ENCODE data around the gene CASP2.

Gene CASP2

DNA sequence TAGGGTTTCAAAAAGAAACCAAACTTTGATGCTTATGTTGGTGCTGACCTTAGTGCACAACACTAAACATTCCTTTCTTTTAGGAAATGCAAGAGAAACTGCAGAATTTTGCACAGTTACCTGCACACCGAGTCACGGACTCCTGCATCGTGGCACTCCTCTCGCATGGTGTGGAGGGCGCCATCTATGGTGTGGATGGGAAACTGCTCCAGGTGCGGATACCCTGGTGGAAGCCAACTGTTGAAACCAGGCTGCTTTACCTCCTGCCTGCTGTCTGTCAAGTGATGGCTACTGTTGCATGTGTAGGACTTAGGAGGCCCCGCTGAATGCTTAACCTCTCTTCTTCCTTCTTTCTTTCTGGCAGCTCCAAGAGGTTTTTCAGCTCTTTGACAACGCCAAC lies 11.7 kb downstream of the CASP2 start:
- DNase-seq, result peak; percentile 70

DNA sequence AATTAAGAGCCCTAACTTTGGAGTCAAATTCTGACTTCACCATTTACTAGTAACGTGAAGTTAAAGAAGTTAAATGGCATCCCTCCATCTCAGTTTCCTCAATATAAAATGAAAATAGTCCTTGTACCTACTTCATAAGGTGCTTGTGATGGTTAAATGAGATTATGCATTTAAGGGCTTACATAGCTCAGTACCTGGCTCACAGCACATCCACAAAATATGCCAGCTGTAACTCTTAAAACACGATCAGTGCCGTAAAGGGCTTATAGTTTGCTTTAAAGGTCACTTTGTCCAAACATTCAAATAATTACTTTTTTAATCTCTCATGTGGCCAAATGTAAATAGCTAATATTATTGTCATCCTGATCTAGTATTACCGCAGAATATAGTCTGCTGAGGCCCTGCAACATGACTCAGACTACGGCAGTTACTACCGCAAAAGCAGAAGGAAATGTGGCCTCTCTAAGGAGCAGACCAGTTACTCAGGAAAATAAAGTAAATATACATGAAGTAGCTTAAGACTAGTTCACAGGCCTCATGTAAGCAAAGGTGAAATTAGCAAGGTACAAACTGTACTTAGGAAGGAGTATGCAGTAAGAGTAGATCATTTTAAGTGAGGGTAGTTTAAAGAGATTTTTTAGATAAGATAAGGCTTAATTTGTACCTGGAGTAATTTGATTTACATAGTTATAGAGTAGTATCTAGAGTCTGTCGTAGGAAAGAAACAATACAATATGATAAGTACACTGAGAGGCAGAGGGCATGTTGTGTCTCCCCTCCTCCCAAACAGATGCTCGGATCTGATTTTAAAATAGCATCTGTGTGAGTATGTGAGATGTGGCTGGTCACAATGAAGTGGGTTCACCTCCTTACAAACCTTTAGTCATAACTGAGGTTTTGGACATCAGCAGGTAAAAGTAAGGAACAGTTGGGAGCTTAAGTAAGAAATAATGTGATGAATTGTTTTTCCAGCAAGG lies 13.1 kb downstream of the CASP2 start:
- no peak for DNase-seq

DNA sequence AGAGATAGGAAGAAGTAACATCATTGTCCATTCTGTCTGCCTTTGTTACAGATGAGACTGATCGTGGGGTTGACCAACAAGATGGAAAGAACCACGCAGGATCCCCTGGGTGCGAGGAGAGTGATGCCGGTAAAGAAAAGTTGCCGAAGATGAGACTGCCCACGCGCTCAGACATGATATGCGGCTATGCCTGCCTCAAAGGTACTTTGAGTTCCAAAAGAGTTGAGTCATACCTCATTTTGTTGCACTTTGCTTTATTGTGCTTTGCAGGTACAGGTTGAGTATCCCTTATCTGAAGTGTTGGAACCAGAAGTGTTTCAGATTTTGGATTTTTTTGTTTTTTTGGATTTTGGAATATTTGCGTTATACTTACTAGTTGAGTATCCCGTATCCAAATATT lies 15.6 kb downstream of the CASP2 start:
- DNase-seq, result no peak

DNA sequence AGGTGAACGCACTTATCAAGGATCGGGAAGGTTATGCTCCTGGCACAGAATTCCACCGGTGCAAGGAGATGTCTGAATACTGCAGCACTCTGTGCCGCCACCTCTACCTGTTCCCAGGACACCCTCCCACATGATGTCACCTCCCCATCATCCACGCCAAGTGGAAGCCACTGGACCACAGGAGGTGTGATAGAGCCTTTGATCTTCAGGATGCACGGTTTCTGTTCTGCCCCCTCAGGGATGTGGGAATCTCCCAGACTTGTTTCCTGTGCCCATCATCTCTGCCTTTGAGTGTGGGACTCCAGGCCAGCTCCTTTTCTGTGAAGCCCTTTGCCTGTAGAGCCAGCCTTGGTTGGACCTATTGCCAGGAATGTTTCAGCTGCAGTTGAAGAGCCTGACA lies 16.8 kb downstream of the CASP2 start:
- no peak for DNase-seq

DNA sequence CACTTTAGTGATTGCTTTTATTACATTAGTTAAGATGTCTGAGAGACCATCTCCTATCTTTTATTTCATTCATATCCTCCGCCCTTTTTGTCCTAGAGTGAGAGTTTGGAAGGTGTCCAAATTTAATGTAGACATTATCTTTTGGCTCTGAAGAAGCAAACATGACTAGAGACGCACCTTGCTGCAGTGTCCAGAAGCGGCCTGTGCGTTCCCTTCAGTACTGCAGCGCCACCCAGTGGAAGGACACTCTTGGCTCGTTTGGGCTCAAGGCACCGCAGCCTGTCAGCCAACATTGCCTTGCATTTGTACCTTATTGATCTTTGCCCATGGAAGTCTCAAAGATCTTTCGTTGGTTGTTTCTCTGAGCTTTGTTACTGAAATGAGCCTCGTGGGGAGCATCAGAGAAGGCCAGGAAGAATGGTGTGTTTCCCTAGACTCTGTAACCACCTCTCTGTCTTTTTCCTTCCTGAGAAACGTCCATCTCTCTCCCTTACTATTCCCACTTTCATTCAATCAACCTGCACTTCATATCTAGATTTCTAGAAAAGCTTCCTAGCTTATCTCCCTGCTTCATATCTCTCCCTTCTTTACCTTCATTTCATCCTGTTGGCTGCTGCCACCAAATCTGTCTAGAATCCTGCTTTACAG lies 17.4 kb downstream of the CASP2 start:
- DNase-seq, result peak; percentile 87

DNA sequence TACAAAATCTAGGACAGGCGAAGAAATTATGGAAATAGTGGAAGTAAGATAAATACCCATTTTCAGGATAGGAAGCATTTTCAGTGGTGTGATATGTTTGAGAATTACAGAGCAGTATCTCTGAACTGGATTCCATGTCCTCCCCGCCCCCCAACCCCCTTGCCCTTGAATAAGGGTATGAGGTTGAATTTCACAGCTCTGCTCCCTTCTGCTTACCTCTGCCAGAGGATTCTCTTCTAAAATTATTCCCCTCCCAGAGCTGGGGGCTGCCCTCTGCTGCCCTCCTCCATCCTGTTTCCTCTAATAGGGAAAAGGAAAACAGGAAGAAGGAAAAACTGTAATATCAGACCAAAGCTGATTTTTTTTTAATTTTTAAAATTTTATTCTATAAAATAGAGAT lies 20.5 kb downstream of the CASP2 start:
- no peak for DNase-seq

DNA sequence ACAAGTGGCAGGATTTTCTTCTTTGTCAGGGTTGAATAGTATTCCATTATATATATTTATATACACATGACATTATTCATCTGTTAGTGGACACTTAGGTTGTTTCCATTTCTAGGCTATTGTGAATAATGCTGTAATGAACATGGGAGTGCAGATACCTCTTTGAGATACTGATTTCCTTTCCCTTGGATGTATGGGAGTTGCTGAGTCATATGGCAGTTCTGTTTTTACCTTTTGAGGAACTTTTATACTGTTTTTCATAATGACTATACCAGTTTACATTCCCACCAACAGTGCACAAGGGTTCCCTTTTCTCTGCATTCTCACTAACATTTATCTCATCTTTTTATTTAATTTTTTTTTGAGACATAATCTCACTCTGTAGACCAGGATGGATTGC lies 26.0 kb downstream of the CASP2 start:
- no peak for DNase-seq

DNA sequence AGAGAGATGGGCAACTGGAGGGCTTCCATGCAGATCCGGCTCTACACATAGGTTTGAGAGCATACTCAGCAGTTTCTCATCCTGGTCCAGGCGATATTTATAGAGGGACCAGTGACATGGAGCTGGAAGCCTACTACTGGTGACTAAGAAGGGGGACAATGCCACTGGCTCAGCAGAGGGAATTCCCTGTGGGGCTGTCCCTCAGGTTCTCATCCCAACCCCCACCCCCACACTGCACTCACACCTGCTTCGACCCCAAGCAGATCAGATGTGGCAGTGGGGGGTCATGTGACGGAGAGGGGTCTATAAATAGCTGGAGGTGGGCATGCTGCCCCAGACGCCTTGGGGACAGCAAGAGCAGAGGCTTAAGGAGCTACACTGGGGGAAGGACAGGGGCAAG lies 27.6 kb downstream of the CASP2 start, which contains the start of gene CLCN1:
Gene CLCN1, plus strand, starts transcription at position 336 of the 400 bp plus-strand sequence. CDS start 102 bp downstream, outside the sequence.
- no peak for DNase-seq

DNA sequence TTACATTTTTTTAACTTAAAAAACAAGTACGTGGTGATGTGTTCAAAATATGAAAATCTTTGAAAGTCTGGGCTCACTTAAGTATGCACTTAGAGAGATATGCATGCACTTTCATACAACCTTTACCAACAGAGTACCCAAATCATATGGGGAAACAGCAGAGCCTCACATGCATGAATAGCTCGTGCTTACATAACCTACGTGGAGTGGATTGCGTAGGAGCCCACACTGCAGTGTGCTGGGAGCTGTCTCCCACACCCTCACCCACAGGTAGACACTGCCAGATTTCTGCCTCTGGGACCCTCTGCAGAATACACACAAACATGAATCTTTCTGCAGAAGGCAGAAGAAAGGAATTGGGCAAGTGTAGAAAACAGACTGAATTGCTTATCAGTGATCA lies 28.3 kb downstream of the CASP2 start:
- no peak for DNase-seq

DNA sequence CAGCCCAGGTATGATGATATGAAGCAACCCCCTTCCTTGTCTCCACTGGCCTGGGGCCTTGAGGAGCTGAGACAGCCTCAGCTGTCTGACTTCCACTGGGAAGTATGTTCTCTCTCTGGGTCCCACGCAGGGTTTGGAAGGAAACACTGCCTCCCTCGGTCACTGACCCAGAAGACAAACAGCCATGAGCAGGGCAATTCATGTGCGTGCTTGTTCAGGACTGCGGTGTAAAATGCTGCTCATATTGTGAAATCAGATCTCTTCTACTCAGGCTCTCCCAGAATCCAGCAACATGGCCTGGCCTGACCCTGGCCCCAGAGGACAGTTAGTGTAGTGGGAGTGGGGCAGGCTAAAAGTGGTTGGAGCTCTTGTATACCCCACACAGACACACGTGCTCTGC lies 30.5 kb downstream of the CASP2 start:
- DNase-seq, result no peak

DNA sequence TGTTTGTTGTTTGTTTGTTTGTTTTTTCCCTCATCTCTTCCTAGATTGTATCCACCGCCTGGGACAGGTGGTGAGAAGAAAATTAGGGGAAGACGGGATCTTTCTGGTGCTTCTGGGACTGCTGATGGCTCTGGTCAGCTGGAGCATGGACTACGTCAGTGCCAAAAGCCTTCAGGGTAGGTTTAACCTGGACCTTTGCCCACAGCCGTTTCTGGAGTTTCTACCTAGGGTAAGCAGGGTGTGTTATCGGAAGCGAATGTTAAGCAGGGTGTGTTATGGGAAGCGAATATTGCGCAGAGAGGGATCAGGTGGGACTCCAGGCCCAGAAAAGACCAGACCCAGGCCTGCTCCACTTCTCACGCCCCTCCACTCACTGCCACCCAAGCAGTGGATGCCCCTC lies 32.5 kb downstream of the CASP2 start:
- DNase-seq, result no peak

DNA sequence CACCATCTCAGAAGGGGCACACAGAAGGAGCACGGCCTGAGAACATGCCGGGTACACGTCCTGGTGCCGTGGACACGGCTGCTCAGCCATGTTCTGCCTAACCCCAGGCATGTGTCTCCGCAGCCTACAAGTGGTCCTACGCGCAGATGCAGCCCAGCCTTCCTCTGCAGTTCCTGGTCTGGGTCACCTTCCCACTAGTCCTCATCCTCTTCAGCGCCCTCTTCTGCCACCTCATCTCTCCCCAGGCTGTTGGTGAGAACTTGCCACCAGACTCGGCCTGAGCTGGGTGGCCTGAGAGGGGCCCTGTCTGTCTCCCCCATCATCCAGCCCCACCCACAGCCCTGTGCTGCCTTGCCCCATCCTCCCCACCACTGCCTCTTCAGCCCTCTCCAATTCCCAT lies 33.1 kb downstream of the CASP2 start:
- DNase-seq, result no peak

DNA sequence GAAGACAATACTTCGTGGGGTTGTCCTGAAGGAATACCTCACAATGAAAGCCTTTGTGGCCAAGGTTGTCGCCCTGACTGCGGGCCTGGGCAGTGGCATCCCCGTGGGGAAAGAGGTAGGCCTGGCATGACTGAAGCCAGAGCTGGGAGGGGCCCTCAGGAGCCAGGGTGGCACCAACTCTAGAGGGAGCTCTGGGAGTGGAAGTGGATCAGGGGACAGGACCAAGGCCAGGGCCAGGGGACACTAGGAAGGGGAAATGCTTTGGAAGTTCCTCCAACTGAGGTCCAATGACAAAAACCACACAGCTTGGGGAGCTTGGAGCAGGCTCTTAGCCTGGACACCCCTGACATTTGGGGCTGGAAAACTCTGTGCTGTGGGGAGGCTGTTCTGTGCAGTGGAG lies 33.6 kb downstream of the CASP2 start:
- no peak for DNase-seq

DNA sequence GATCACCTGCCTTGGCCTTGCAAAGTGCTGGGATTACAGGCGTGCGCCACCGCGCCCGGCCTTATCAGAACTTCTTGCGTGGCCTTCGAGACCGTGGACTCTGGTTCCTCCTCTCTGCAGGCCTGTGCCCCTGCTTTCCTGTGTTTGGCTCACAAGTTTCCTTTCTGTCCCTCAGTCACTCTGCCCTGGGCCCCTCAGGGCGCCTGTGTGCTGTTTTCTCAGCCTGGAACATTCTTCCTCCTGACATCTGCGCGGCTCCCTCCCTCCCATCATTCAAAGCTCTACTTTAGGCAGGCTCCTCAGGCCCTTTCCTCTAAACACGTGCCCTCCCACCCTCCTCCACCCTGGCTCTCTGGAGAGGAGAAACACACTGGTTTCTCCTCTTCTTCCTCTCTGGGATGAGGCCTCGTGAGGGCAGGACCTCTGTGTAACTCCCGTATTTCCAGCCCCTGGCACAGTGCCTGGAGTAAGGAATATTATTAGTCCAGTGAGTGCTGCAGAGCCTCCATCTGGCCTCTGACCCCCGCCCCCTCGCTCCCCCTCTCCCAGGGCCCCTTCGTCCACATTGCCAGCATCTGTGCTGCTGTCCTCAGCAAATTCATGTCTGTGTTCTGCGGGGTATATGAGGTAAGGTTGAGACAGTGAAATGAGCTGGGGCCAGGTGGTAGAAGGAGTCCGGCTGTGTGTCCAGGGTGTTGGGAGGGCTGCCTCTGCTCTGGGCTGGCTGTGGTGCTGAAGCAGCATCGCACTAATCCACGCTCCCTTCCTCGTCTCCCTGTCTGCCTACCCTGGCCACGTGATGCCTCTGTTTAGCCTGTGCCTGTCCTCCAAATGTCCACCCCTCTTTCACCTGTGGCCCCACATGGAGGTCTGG lies 34.8 kb downstream of the CASP2 start:
- DNase-seq, result no peak

DNA sequence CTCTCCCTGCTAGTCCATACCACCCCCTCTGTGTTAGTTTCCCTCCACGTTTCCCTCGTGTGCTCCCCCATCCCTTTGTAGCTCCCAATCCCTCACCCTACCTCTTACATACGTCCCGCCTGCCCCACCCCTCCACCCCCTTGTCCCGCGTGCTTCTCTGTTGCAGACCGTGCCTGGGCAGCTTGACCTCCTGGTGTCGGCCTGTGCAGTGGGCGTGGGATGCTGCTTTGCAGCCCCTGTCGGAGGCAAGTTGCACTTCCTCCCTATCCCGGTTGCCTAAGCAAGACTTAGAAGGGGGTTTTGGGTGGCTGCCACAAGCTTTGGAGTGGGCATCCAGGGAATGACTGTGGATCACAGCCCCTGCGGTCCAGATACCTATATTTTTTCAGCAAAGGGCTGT lies 35.5 kb downstream of the CASP2 start:
- no peak for DNase-seq

DNA sequence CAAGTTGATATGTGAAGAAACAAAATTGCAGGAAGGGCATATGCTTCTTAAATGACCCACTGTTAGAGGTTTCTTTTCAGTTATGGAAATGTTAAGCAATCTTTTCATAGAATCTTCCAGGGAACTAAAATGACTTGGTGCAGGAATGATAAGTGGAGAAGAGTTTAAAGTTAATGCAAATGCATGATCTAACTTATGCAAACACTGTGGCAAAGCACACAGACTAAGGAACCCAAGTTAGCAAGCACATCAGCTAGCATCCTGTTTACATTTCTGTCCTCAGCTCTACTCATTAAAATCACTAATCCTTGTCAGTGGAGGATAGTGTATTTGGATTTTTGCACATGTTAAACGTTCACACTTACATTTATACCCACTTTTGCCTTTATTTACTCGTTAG lies 37.1 kb downstream of the CASP2 start:
- DNase-seq, result no peak

DNA sequence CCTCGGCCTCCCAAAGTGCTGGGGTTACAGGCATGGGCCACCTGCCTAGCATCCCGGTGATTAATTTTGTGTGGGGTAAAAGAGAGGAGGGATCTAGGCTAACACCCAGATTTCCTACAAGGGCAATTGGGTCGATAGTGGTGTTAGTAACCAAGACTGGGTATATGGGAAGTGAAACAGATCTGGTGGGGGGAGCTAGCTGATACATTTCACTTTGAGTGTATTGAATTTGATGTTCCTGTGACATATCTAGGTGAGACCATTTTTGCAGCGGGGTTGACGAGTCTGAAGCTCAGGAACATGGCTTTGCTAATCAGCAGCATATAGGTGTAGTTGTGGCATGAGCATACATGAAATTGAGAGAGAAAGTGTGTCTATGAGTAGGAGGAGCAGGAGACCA lies 39.8 kb downstream of the CASP2 start:
- DNase-seq, result no peak

DNA sequence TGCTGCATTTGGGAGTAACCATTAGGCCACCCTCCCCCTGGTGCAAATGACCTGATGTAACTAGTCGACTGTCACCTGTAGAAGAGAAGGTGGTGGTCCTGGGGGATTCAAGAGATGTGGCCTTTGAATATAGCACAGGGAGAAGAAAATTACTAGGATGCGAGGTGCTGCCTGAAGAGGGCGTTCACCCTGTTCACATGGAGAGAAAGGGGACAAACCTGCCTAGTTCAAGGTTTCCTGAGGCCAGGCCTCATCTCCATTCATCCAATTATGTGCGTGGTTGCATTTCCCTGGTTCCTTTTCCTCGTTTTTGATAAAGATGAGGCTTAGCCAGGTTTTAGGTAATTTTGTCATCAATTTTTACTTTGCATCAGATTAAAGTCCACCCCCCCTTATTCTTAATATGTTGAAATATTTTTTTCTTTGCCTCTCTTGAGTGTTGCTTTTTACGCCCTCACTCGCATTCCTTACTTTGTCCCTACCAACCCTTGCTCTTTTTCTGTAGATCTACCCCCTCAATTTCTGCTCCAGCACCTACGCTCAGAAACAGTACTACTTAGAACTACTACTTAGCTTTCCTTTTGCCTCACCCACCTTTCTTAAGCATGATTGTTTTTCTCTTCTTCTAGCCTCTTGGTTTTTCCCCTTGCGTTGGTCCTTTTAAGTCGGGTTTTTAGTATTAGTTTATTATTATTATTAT lies 41.5 kb downstream of the CASP2 start:
- no peak for DNase-seq

DNA sequence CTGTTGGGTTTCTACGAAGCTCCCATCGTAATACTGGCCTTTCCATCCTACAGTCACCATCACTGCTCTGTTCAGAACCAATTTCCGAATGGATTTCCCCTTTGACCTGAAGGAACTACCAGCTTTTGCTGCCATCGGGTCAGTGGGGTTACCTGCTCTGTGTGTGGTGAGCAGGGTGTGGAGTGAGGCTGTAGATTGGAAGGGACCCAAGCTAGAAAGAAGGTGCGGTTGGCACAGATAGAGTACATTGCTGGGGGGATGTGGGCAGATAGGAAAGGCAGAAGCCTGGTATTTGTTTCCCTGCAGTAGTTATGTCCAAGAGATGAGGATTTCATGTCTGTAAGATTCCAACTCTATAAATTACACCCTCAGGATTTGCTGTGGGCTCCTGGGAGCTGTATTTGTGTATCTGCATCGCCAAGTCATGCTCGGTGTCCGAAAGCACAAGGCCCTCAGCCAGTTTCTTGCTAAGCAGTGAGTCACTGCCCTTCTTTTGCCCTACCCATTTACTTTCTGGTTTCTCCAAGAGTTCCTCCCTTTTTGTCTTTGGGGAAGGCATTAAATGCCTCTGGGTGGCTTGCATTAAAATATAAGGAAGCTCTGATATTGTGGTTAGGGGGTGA lies 43.1 kb downstream of the CASP2 start:
- DNase-seq, result no peak

DNA sequence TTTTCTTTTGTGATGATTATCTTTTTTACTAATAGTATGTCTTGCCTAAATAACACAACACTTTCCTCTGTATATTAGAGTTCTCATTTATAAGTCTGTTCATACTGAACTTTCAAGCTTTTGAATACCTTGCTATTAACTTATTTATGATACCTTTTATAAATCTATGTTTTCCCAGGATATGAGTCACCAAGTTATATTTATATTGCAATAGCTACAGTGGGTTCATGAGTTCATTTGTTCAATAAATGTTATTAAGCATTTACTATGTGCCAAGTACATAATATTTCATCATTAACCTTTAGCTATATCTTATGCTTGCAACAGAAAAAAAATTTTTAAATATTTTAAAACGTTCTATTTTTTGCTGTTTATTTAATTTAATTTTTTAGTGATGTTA lies 46.1 kb downstream of the CASP2 start:
- DNase-seq, result no peak

DNA sequence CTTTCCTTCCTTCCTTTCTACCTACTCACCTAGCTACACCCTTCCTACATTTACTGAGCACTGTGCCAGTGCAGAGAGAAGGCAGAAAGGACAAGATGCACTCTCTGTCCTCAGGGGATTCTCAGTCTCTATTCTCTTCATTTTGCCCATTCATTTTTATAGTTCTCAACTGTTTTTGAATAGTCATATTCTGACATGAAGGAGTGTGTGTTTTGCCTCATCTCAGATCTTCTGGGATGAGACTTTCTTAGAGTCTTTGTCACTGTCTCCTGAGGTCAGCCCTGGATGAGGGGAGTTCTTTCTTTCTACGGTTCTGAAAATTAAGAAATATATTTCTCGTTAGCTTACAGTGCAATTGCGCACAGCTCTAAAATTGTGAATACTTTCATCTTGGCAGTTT lies 49.1 kb downstream of the CASP2 start:
- DNase-seq, result no peak

DNA sequence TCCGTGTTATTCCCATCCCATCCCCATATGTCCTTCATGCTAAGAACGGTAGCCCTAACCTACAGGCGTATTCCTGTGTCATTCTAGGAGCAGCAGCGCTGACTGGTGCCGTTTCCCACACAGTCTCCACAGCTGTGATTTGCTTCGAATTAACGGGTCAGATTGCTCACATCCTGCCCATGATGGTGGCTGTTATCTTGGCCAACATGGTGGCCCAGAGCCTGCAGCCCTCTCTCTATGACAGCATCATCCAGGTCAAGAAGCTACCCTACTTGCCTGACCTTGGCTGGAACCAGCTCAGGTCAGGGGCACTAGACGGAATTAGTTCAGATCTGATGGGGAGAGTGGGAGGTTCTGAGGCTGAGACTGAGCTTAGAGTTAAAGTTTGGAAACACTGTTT lies 53.7 kb downstream of the CASP2 start:
- DNase-seq, result no peak
